ENCODE measurements around the gene GNAT1. TPM values are rescaled to one million over a fixed set of nuclear protein-coding genes. Genes with fewer than 3 reads are reported as not detected.

The GNAT1 gene
- total RNA-seq, 1 experiment from 2014 or later = not detected

DNA sequence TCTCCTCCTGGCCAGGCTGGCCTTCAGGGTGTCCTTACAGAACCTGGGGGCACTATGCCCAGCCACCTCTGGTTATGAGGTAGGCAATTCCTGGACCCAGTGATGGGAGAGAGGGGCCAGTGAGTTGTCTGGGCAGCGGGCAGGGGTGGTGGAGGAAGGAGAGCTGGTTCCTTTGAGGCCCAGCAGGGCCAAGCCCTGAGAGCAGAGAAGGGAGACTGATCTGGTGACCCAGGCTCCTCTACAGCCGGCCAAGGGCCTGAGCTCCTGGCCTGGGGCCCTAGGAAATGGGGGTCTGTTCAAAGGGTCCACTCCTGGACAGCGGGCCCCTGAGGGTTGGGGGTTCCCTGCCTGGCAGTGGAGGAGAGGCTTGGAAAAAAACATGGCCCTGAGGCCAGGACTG, 21.6 kb downstream of the GNAT1 start:
- BruUV-seq (replicated peaks) = no TSS peak
- no peak overlapping the region for H3K4me3 Mint-ChIP-seq (ENCODE audit: unreplicated experiment)
- CTCF ChIA-PET = interaction anchor here (0.5 to 1.4 kb wide), 3 partner anchors 14 to 72 kb away, joined by 3 read pairs; no protein-coding TSS in a partner anchor

DNA sequence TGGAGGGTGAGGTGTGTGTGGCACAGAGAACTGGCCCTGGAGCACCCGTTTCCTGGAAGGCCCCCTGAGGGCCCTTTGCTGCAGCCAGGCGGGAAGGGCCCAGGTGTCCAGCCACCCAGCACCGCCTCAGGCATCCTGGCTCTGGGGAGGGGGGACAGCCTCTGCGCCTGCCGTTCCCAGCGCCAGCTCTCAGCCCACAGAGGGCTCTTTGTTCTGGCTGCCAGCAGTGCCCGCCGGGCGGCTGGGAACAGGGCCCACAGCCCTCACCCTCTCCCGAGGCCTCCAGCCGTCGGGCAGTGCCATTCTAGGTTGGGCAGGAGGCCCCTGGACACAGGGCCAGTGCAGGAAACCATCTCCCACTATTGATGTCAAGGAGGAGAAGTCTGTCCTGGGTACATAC, 22.0 kb downstream of the GNAT1 start:
- no peak overlapping the region for H3K27ac Mint-ChIP-seq (ENCODE audit: low read depth, unreplicated experiment)
- no peaks in the 10 kb centered on the region for H3K4me1 Mint-ChIP-seq (ENCODE audit: insufficient read depth, unreplicated experiment)
- H3K27me3 Mint-ChIP-seq (ENCODE audit: insufficient read depth, unreplicated experiment) = no peaks in the 10 kb centered on the region
- intact Hi-C loops (cut with micrococcal nuclease) = no loop called here
- TF ChIP-seq, protein P1, sequence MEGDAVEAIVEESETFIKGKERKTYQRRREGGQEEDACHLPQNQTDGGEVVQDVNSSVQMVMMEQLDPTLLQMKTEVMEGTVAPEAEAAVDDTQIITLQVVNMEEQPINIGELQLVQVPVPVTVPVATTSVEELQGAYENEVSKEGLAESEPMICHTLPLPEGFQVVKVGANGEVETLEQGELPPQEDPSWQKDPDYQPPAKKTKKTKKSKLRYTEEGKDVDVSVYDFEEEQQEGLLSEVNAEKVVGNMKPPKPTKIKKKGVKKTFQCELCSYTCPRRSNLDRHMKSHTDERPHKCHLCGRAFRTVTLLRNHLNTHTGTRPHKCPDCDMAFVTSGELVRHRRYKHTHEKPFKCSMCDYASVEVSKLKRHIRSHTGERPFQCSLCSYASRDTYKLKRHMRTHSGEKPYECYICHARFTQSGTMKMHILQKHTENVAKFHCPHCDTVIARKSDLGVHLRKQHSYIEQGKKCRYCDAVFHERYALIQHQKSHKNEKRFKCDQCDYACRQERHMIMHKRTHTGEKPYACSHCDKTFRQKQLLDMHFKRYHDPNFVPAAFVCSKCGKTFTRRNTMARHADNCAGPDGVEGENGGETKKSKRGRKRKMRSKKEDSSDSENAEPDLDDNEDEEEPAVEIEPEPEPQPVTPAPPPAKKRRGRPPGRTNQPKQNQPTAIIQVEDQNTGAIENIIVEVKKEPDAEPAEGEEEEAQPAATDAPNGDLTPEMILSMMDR (IDR thresholded peaks at IDR 0.05; ENCODE audit: unreplicated experiment) = no peak
- no peak overlapping the region for H3K4me3 Mint-ChIP-seq (ENCODE audit: unreplicated experiment)
- no peaks in the 10 kb centered on the region for H3K36me3 Mint-ChIP-seq (ENCODE audit: insufficient read depth, unreplicated experiment)
- ChIA-PET POLR2A (no interaction called here), CTCF (interaction anchor here (0.5 to 1.1 kb wide), 3 partner anchors 19 to 71 kb away, joined by 3 to 4 read pairs (median 3); no protein-coding TSS in a partner anchor)
- BruUV-seq (replicated peaks) = no TSS peak
- DNase-seq (ENCODE audit: unreplicated experiment) = no peak
- H3K9me3 Mint-ChIP-seq (ENCODE audit: unreplicated experiment) = no peaks in the 10 kb centered on the region

More for the DNA sequence above, 21.6 kb downstream of the GNAT1 start:
- no peaks in the 10 kb centered on the region for H3K36me3 Mint-ChIP-seq (ENCODE audit: insufficient read depth, unreplicated experiment)
- TF ChIP-seq, protein P1 (IDR thresholded peaks at IDR 0.05; ENCODE audit: unreplicated experiment) = no peak
- POLR2A ChIA-PET = no interaction called here
- intact Hi-C loops (cut with micrococcal nuclease) = no loop called here
- H3K27ac Mint-ChIP-seq (ENCODE audit: low read depth, unreplicated experiment) = no peak overlapping the region
- H3K4me1 Mint-ChIP-seq (ENCODE audit: insufficient read depth, unreplicated experiment) = no peaks in the 10 kb centered on the region
- no peaks in the 10 kb centered on the region for H3K27me3 Mint-ChIP-seq (ENCODE audit: insufficient read depth, unreplicated experiment)
- no peaks in the 10 kb centered on the region for H3K9me3 Mint-ChIP-seq (ENCODE audit: unreplicated experiment)
- no peak for DNase-seq (ENCODE audit: unreplicated experiment)

DNA sequence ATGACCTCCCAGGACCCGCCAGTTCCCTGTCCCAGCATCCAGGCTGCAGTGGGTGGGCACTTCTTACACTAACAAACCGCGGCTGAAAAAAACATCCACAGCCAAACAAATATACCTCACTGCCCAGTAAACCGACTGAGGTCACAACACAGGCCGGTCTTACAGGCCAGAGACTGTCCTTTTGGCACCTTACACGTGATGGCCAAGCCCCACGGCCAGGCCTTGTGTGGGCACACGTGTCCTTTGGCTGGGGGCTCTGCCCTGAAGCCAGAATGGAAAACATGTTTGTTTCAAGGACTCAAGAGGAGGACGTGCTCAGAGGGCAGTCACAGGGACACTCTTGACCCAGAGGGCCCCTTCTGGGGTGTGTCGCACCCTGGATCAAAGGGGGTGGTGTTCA, 23.4 kb downstream of the GNAT1 start:
- no TSS peak for BruUV-seq (replicated peaks)
- no peaks in the 10 kb centered on the region for H3K36me3 Mint-ChIP-seq (ENCODE audit: insufficient read depth, unreplicated experiment)
- TF ChIP-seq, protein P1 (IDR thresholded peaks at IDR 0.05; ENCODE audit: unreplicated experiment) = no peak
- POLR2A ChIA-PET = interaction anchor here (1.3 kb wide), 1 partner anchor 11 kb away, joined by 5 read pairs; no protein-coding TSS in a partner anchor
- H3K4me3 Mint-ChIP-seq (ENCODE audit: unreplicated experiment) = no peak overlapping the region
- no peaks in the 10 kb centered on the region for H3K27me3 Mint-ChIP-seq (ENCODE audit: insufficient read depth, unreplicated experiment)
- no peaks in the 10 kb centered on the region for H3K9me3 Mint-ChIP-seq (ENCODE audit: unreplicated experiment)
- intact Hi-C loops (cut with micrococcal nuclease) = no loop called here
- CTCF ChIA-PET = interaction anchor here (0.6 to 15.0 kb wide), 6 partner anchors 12 to 1318 kb away, joined by 3 to 209 read pairs (median 3); partner anchors contain the start of gene GNAT1
- H3K27ac Mint-ChIP-seq (ENCODE audit: low read depth, unreplicated experiment) = no peak overlapping the region
- no peaks in the 10 kb centered on the region for H3K4me1 Mint-ChIP-seq (ENCODE audit: insufficient read depth, unreplicated experiment)
- DNase-seq (ENCODE audit: unreplicated experiment) = no peak

DNA sequence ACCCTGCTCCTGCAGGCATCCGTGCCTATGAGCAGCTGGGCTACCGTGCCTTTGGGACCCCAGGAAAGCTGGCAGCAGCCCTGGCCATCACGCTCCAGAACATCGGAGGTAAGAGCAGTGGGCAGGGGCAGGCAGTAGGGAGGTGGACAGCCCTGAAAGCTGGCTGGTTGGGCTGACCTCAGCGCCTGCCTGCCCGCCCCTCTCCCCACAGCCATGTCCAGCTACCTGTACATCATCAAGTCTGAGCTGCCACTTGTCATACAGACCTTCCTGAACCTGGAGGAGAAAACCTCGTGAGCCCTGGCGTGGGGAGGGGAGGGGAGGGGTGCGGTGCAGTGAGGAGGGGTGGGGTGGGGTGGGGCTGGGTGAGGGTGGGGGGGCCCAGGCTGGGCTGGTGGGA, 24.1 kb downstream of the GNAT1 start:
- no peak for DNase-seq (ENCODE audit: unreplicated experiment)
- no TSS peak for BruUV-seq (replicated peaks)
- intact Hi-C loops (cut with micrococcal nuclease) = no loop called here
- no peaks in the 10 kb centered on the region for H3K27me3 Mint-ChIP-seq (ENCODE audit: insufficient read depth, unreplicated experiment)
- ChIA-PET POLR2A (interaction anchor here (0.6 to 1.3 kb wide), 3 partner anchors 12 to 31 kb away, joined by 3 to 5 read pairs (median 3); no protein-coding TSS in a partner anchor), CTCF (interaction anchor here (0.5 to 15.0 kb wide), 4 partner anchors 11 to 57 kb away, joined by 3 to 209 read pairs (median 12); partner anchors contain the start of gene GNAT1)
- H3K27ac Mint-ChIP-seq (ENCODE audit: low read depth, unreplicated experiment) = no peak overlapping the region
- no peaks in the 10 kb centered on the region for H3K9me3 Mint-ChIP-seq (ENCODE audit: unreplicated experiment)
- no peaks in the 10 kb centered on the region for H3K36me3 Mint-ChIP-seq (ENCODE audit: insufficient read depth, unreplicated experiment)
- TF ChIP-seq, protein P1 (IDR thresholded peaks at IDR 0.05; ENCODE audit: unreplicated experiment) = no peak
- H3K4me3 Mint-ChIP-seq (ENCODE audit: unreplicated experiment) = no peak overlapping the region
- no peaks in the 10 kb centered on the region for H3K4me1 Mint-ChIP-seq (ENCODE audit: insufficient read depth, unreplicated experiment)
